NCI-H128 (cell line): ENCODE results near the gene CHKB.

Experiments used
- DNase-seq: peaks from one replicate; lab custom pipeline; 2025; ENCODE audit not compliant: unreplicated experiment; lab: John Stamatoyannopoulos, UW

The CHKB gene

DNA sequence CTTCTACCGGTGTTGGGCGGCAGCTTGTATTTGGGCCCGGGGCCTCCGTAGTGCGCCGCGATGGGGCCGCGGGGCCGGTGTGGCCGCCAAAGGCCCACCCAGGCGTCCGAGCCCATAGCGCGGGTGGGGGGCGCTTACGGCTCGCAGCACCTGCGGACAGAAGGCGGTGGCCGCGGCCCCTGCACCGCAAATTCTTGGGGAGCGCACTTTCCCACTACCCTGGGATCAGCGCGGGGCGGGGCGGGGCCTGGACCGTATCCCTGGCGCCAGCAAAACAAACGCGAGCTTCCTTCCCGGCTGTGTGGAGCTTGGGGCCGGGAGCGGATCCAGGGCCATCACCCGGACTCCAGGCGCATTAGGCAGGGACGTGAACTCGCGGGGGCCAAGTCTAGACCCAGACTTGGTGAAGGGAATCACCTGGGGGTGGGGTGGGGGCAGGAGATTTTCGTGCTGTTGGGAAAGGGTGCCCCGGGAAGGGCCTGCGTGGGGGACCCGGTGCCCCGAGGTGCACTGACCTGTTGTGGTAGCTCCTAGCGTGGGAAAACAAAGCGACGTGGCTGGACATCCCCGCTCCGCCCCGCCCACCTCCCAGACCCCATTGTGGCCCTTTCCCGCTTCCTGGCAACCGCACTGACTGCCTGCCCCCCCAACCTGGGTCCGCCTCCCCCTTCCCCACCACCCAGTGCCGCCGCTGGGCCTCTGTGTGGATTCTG, 50.5 kb downstream of the CHKB start:
- DNase-seq, result no peak

DNA sequence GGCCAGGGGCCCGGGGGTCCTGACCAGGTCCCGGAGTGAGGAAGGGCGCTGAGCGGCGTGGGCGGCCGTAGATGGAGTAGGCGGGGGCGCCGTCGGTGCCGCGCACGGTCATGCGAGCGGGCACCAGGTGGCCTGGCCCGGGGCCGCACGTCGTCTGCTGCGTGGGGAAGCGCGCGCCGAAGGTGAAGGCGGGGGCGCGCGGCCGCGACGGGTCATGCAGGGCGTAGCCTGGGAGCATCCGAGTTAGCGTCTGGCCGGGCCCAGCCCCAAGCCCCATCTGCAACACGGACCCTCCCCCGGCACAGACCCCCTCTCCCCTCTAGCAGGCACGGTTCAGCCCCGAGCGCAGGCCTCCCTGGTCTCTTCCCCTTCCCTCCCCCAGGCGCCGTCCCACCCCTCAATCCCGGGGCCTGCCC, 51.1 kb downstream of the CHKB start:
- no peak for DNase-seq

DNA sequence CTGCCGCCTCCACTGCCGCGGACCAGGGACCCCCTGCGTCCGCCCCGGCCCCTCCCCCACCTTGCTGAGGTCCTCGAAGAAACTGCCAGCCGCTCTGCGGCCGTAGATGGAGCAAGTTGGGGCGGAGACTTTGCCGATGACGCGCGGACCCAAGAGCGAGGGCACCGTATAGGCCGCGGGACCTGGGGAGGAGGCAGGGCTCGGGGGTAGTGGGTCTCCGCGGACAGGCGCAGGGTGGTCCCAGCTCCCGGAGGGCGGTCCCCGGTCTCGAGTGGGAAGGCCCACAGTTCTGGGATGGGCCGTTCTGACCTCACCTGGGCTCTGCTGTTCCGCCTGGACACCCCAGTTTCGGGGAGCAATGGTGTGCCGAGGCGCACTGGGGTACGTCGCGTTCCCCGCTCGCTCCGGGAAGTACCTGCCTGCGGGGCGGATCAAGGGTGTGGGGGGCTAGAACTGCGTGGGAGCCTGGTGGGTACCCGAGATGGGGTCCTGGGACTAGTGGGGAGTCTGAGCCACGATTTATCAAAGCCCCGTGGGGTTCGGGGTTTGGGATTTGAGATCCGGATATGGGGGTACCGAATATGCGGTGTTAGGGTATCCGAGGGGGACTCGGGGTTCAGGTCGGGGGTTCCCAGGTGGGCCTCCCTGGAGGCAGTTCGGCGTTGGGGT, 51.6 kb downstream of the CHKB start:
- DNase-seq, result peak; percentile 9

DNA sequence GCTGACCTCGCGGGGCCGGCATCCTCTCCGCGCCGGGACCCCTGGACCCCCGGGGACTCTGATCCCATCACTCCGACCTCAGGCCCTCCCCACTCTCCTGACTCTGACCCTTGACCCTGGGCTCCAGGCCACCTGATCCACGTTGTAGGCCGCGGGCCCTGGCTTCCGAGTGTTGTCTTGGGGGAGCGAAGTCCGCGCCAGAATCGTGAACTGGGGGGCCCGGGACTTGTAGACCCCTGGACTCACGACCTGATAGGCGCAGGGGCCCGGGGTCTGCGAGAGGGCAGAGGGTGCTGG, 52.1 kb downstream of the CHKB start:
- no peak for DNase-seq

DNA sequence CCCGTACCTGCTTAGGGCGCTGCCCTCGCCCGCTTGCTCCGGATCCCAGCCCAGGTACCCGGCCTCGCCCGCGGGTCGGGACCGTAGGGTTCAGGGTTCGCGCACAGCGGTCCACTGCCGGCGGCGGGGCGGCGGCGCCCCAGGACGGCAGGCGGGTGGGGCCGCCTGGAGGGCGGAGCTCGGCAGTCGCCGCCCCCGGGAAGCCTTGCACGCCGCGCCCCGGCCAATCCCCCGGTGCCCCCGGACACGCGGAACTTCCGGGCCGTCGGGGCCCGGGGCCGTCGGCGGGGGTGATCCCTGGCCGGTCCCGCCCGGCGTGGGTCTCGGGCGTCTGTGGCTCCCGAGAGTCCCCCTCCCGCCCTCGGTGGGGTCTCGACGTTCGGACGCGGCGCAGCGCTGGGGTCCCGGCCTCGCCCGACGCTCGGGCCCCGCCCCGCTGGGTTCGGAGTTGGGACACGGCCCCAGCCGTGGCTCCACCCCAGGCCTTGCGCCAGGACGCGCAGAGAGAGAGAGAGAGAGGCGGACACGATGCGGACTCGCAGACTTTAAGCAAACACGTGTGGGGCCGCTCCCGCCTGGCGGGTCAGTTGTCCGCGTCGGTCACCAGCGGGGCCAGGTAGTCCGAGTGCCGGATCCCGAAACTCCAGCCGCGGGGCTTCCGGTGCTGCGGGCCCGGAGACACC, 52.6 kb downstream of the CHKB start, which contains the start of gene TYMP:
TSS of gene TYMP (minus strand) at position 116 of the 683 bp plus-strand sequence. CDS start 303 bp downstream, outside the sequence.
- DNase-seq, result no peak

DNA sequence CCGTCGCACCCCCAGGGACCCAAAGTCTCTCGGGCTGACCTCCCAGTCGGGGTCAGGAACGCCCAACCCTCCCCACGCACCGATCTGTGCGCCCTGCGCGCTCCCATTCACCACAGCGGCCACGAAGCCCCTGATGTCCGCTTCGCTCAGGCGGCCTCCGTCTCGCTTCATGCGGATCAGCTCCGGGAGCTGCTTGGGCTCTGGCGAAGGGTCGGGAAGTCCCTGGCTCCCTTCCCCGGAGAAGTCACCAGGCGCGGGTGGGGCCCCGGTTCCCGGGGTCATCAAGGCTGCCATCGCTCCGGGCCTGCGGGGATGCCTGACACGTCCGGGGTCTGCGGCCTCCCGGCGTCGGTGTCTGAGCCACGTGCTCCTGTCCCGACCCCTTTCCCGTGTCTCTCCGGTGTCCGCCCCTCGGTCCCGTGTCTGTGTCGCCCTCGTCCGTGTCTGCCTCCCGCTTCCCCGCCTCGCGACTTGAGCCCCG, 53.2 kb downstream of the CHKB start:
- DNase-seq, result no peak
